Activated CD4-positive, alpha-beta T cell treated with anti-CD3 and anti-CD28 coated beads, Interleukin-2, amount 10 ng/mL, durations not matched to agents 24 days and 14 days (primary cell): ENCODE results near the gene GANAB. TPM values are rescaled to one million over a fixed set of nuclear protein-coding genes. Genes with fewer than 3 reads are reported as not detected.
"Not testable (repeated sequence)": the region's sequence is repeated elsewhere in the genome, so short reads cannot be mapped to it uniquely, and the experiment has no call there.

Experiments
- DNase-seq: peaks from one replicate; pipeline ENCODE4 v3.0.0; 2022
- H3K27ac Mint-ChIP-seq: one replicate; pipeline ENCODE4 v1.8.0; 2022; ENCODE audit warnings: mild to moderate bottlenecking, mixed read lengths
- H3K27me3 Mint-ChIP-seq: one replicate; pipeline ENCODE4 v1.8.0; 2022; ENCODE audit warnings: mixed read lengths
- H3K36me3 Mint-ChIP-seq: one replicate; pipeline ENCODE4 v1.8.0; 2022; ENCODE audit warnings: low read depth, mild to moderate bottlenecking, mixed read lengths
- H3K4me1 Mint-ChIP-seq: one replicate; pipeline ENCODE4 v1.8.0; 2021; ENCODE audit warnings: mixed read lengths
- H3K4me3 Mint-ChIP-seq: one replicate; pipeline ENCODE4 v1.8.0; 2022; ENCODE audit warnings: mild to moderate bottlenecking, moderate library complexity, mixed read lengths
- H3K9me3 Mint-ChIP-seq: one replicate; pipeline ENCODE4 v1.8.0; 2021; ENCODE audit warnings: mixed read lengths
- intact Hi-C: fragments of 100-400 bp; cut with micrococcal nuclease; formaldehyde crosslinking; loops from one replicate; pipeline ENCODE4 v1.15.1; 2023
- total RNA-seq: library from RNA; stranded (reverse); gene quantifications from 2 replicates; pipeline ENCODE4 v1.2.3, GENCODE V29; 2022

Gene GANAB
- total RNA-seq, result 251 and 257 TPM in 2 replicates

DNA sequence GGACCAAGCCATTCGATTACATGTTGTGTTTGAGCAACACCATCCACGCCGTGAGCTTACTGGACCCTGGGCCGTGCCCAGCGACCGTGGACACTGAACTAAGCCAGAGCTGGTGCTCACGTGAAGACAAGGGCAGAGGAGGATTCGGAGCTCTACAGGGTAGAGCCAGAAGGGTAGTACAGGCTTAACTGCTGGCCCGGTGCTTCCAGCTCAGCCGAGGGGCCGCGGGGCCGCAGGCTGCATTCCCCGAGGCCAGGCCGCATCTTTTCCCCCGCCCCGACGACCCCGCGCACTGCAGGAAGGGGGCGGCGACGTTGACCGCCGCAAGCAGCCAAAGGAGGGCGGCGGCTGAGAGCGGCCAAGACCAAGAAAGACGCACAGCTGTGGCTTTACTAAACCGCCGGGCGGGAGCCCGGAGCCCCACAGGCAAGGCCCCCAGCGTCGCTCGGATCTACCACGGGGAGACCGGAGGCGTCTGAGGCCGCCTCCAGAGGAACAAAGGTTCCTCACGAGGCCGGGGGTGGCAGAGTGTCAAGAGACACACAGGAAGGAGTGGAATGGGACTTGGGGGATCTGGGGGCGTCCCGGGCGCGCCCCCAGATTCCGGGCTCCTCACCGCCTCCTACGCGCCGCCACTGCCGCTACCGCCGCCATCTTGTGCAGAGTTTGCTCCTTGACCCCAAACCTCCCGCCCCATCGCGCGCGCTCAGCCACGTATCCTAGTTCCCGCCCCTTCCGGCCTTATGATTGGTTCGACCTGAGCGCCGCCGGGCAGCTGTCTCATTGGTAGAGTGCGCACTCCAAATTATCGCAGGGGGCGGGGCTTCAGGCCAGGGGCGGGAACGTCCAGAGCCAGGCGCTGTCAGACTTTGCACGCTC is at the start of gene GANAB:
TSS of gene GANAB (minus strand) at position 668 of the 879 bp plus-strand sequence. CDS start at position 654, 14 bp downstream.
- Mint-ChIP-seq H3K27ac (peak within 1 kb of the TSS; percentile 96), H3K9me3 (no peaks in the 10 kb centered on the region), H3K4me1 (peaks cover 21% of the 10 kb centered on the region), H3K36me3 (peaks cover 44% of the 10 kb centered on the region), H3K27me3 (no peaks in the 10 kb centered on the region), H3K4me3 (peak within 1 kb of the TSS; percentile 99)
- peak; percentile 99 for DNase-seq
- intact Hi-C loops, result loop anchor here (1.0 to 2.0 kb wide), 6 partner anchors 19 to 82 kb away; partner anchors contain the start of genes C11orf98, CSKMT, EEF1G and ROM1

DNA sequence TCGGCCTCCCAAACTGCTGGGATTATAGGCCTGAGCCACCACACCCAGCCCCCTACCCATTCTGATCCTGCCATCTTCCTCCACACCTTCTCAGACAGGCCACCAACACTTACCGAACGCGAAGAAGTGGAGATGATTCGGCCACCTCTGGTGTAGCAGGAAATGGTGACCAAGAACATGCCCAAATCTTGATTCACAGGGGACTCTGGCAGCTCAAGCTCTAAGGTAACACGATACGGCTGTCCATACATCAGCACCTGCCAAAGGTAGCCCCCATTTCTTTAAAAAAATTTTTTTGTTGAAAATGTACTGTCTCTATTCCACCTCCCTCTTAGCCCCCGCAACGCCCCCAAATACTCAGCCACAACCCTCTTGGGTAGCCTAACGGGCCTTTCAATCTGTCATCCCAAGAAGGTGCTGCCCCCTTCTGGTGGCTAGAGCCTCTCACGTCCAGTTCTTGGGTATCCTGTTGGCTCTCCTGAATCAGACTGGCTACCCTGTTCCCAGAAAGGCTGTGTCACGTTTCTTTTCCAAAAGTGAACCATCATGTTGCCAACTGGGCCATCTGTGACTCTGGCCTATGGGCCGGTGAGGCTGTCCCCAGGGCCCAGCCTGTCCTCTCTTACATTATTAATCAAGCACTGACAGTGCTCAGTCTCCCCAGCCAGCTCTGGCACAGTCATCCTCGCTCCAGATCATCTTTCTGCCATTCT is 48.2 kb upstream of the GANAB start:
- peak; percentile 93 for DNase-seq
- H3K36me3 Mint-ChIP-seq, result peaks cover 26% of the 10 kb centered on the region
- intact Hi-C loops, result loop anchor here (5.0 kb wide), 2 partner anchors 102 to 302 kb away; partner anchors contain the start of gene TUT1
- H3K27ac Mint-ChIP-seq, result peak overlapping the region; percentile 68
- no peaks in the 10 kb centered on the region for H3K9me3 Mint-ChIP-seq
- H3K4me1 Mint-ChIP-seq, result peaks cover 7% of the 10 kb centered on the region
- H3K27me3 Mint-ChIP-seq, result no peaks in the 10 kb centered on the region
- H3K4me3 Mint-ChIP-seq, result no peak overlapping the region

DNA sequence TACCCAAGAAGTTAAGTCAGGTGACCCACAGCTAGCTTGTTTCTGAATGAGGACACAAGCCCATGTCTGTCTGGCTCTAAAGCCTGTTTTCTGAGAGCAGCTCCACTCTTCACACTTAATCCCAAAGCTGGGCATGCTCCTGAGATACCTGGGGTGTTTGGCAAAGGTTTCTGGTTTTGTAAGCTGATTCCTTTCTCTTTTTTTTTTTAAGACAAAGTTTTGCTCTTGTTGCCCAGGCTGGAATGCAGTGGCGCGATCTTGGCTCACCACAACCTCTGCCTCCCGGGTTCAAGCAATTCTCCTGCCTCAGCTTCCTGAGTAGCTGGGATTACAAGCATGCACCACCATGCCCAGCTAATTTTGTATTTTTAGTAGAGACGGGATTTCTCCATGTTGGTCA is 47.2 kb upstream of the GANAB start:
- not testable (repeated sequence) for H3K27me3 Mint-ChIP-seq, H3K9me3 Mint-ChIP-seq, H3K4me1 Mint-ChIP-seq, H3K4me3 Mint-ChIP-seq, DNase-seq, H3K27ac Mint-ChIP-seq
- H3K36me3 Mint-ChIP-seq, result peaks cover 30% of the 10 kb centered on the region
- intact Hi-C loops, result loop anchor here (5.0 kb wide), 2 partner anchors 101 to 301 kb away; partner anchors contain the start of gene TUT1

DNA sequence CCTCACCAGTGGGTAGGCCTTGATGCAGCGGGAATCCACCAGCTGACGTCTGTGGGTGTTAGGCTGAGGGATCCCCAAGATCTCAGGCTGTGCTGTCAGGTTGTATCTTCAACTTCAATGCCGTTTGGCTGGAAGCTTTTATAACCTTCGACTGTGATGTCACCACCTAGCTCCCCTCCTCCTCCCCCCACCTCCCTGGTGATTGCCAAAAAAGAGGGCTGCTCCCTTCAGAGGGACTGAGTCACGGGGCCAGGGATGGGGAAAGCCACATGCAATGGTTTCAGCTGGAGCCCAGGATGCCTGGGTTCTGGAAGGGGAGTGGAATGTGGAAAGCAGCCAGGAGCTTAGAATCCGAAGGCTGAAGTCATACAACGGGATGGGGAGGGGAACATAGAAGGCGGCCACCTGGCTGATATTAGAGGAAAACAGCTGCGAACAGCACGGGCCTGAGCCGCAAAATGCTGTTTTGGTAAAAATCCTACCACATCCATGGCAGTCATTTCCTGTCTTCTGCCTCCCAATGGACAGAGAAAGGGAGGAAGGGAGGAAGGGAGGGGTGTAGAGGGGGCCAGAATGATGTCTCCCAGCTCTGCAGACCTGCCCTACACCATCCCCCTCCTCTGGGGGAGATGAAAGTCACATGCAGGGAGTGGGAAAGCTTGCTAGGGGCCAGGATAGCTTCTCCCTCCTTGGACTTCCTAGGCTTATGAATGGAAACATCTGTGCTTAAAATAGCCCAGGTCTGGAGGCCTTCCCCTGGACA is 43.2 kb upstream of the GANAB start, which contains the start of gene LRRN4CL:
TSS of gene LRRN4CL (minus strand) at position 110 of the 763 bp plus-strand sequence. CDS start 1,022 bp downstream, outside the sequence.
- Mint-ChIP-seq H3K27ac (no peak within 1 kb of the TSS), H3K9me3 (no peaks in the 10 kb centered on the region), H3K4me3 (no peak within 1 kb of the TSS), H3K36me3 (peaks cover 25% of the 10 kb centered on the region), H3K4me1 (peaks cover 2% of the 10 kb centered on the region), H3K27me3 (peaks cover 9% of the 10 kb centered on the region)
- DNase-seq, result no peak
- intact Hi-C loops, result loop anchor here (5.0 kb wide), 2 partner anchors 97 to 297 kb away; partner anchors contain the start of gene TUT1

DNA sequence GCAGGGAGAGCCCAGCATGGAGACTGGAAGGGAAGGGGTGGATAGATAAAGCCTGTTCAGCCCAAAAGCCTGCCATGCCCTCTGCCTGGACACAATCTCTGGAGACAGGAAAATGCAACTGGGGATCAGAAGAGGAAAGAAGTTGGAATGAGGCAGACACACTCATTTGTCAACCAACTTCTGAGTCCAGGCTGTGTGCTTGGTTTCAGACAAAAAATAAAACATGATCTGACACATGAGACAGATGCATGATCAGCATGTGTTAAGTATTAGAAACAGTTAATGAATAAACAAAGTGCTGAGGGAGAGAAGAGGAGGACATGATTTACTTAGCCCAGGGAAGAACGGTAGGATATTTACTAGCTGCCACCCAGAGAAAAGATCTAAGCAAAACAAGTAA is 42.1 kb upstream of the GANAB start:
- no peak overlapping the region for H3K4me3 Mint-ChIP-seq
- intact Hi-C loops, result no loop called here
- H3K27ac Mint-ChIP-seq, result no peak overlapping the region
- DNase-seq, result no peak
- no peaks in the 10 kb centered on the region for H3K4me1 Mint-ChIP-seq
- H3K36me3 Mint-ChIP-seq, result peaks cover 23% of the 10 kb centered on the region
- H3K9me3 Mint-ChIP-seq, result no peaks in the 10 kb centered on the region
- H3K27me3 Mint-ChIP-seq, result peaks cover 9% of the 10 kb centered on the region

DNA sequence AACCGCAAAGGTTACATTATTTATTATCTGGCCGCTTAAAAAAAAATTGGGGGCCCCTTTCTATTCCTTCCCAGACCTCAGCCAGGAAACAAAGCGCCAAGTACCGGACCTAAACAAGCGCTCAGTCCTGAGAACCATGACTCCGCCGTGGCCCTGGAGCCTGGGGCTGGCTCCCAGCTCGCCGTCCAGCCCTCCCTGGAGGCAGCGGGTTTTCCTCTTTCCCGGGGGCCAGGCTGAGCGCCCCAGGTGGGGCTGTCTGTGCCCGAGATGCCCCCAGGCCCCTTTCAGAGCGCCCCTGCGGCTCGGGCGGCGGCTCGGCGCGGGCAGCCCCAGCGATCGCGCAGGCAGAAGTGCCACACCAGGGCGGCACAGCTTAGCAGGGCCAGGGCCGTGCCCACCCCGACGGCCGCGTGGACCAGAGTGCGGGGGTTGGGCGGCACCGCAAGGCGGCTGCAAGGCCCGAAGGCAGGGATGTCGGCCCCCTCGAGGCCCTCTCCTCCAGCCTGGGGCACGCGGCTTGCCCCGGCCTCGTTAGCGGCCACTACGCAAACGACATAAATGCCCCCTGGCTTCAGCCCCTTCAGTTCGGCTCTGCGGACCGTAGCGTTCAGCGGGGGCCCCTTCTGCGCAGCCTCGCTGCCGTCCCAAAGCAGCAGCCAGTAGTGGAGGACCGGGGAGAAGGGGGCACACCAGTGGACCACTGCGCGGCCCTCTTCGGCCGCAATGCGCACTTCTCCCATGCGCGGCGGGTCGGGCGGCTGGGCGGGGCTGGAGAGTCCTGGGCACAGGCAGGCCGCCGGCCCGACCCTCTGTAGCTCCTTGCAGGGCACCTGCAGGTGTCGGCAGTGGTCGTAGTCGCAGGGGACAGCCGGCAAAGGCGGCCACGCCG is 41.3 kb upstream of the GANAB start:
- Mint-ChIP-seq H3K9me3 (no peaks in the 10 kb centered on the region), H3K4me1 (no peaks in the 10 kb centered on the region), H3K27ac (no peak overlapping the region), H3K4me3 (no peak overlapping the region), H3K27me3 (peaks cover 9% of the 10 kb centered on the region), H3K36me3 (peaks cover 19% of the 10 kb centered on the region)
- intact Hi-C loops, result no loop called here
- DNase-seq, result no peak

DNA sequence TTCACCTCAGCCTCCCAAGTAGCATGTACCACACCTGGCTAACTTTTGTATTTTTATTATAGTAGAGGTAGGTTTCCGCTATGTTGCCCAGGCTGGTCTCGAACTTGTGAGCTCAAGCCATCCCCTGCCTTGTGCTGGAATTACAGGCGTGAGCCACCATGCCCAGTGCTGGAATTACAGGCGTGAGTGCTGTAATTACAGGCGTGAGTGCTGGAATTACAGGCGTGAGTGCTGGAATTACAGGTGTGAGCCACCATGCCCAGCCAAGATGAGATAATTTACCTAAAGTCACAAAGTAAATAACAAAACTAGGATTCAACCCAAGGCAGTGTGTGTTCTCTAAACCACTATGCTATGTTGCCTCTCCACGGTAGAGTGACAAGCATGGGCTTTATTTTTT is 36.1 kb upstream of the GANAB start:
- H3K36me3 Mint-ChIP-seq, result peaks cover 7% of the 10 kb centered on the region
- peaks cover 16% of the 10 kb centered on the region for H3K4me1 Mint-ChIP-seq
- H3K4me3 Mint-ChIP-seq, result no peak overlapping the region
- H3K9me3 Mint-ChIP-seq, result no peaks in the 10 kb centered on the region
- no peak overlapping the region for H3K27ac Mint-ChIP-seq
- DNase-seq, result no peak
- intact Hi-C loops, result no loop called here
- H3K27me3 Mint-ChIP-seq, result peaks cover 2% of the 10 kb centered on the region

DNA sequence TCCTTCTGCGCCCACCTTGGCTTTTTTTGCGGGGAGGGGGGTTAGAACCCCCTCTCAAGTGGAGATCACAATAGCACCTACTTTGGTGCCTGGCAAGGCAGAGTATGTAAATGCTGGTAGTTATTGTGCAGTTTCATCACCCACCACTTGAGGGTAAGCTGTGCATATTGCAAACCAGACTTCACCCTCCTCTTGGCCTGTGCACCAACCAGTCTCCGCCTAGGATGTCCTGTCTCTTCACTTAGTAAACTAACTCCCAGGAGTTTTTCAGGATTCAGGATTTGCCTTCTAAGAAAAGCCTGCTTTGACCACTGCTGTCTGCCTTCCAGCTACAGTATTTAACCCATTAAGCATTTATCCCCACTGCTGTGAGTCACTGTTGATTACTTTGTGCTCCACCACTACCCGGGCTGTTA is 34.4 kb upstream of the GANAB start:
- H3K36me3 Mint-ChIP-seq, result peaks cover 21% of the 10 kb centered on the region
- H3K4me1 Mint-ChIP-seq, result peaks cover 24% of the 10 kb centered on the region
- no peaks in the 10 kb centered on the region for H3K9me3 Mint-ChIP-seq
- intact Hi-C loops, result no loop called here
- peak overlapping the region; percentile 61 for H3K27ac Mint-ChIP-seq
- H3K4me3 Mint-ChIP-seq, result peak overlapping the region; percentile 44
- peak; percentile 84 for DNase-seq
- H3K27me3 Mint-ChIP-seq, result no peaks in the 10 kb centered on the region

DNA sequence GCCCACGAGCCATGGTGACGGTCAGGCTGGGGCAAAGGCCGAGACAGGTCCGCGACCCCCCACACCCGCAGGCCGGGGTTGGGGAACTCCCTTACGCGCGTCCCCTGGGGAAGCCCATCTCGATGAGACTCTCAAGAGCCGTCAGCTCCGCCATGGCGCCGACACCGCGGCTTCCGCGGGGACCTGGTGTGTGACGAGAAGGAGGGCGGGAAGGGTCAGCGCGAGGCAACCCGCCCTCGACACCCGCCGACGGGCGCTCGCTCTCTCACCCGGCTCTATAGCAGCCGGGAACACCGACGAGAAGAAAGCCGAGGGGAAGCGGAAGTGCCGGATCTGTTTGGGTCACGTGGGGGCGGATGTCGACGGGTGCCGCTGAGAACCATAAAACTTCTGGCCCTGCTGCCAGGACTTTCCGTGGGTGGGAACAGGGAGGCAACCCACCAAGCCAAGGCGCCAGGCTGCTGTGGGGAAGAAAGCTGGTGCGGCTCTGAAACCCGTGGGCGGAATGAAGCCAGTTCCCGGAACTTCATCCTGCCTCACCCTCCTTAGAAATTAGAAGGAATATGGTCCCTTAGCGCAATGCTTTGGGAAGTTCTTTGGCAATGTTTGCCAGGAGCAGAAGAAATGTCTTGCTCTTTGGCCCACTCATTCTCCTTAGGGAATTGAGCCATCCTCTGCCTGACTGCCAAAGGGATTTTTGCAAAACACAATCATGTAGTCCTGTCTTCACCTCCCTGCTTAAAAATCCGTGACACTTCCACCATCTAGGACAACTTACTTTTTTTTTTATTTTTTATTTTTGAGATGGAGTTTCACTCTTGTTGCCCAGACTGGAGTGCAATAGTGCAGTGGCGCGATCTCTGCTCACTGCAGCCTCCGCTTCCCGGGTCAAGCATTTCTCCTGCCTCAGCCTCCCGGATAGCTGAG is 32.6 kb upstream of the GANAB start, which contains the start of gene UBXN1:
TSS of gene UBXN1 (minus strand) at position 304 of the 927 bp plus-strand sequence. CDS start at position 154, 150 bp downstream.
- peak; percentile 95 for DNase-seq
- intact Hi-C loops, result loop anchor here (1.0 to 10.0 kb wide), 5 partner anchors 8 to 254 kb away; partner anchors contain the start of genes C11orf98, CSKMT, INTS5 and UQCC3
- no peaks in the 10 kb centered on the region for H3K27me3 Mint-ChIP-seq
- H3K27ac Mint-ChIP-seq, result peak within 1 kb of the TSS; percentile 96
- no peaks in the 10 kb centered on the region for H3K9me3 Mint-ChIP-seq
- peaks cover 27% of the 10 kb centered on the region for H3K4me1 Mint-ChIP-seq
- H3K36me3 Mint-ChIP-seq, result peaks cover 26% of the 10 kb centered on the region
- H3K4me3 Mint-ChIP-seq, result peak within 1 kb of the TSS; percentile 85

DNA sequence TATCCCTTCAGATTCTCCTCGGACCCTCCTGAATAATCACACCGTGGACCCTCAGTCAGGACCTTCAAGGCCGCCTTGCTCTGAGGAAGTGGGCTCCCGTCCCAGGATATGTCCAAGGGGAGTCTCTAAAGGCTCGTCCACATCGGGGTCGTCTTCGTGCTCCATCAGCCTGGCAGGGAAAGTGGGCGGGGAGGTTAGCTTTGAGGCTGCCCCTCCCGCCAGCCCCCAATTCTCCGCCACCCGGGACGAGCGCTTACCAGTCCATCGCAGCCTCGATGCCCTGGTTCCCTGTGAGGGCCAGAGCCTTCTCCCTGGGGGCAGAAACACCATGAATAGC is 32.0 kb upstream of the GANAB start:
- Mint-ChIP-seq H3K9me3 (no peaks in the 10 kb centered on the region), H3K27me3 (no peaks in the 10 kb centered on the region), H3K27ac (peak overlapping the region; percentile 96), H3K4me1 (peaks cover 29% of the 10 kb centered on the region), H3K4me3 (peak overlapping the region; percentile 85), H3K36me3 (peaks cover 29% of the 10 kb centered on the region)
- no peak for DNase-seq
- intact Hi-C loops, result loop anchor here (2.0 to 10.0 kb wide), 3 partner anchors 14 to 254 kb away; partner anchors contain the start of genes C11orf98, CSKMT and INTS5

DNA sequence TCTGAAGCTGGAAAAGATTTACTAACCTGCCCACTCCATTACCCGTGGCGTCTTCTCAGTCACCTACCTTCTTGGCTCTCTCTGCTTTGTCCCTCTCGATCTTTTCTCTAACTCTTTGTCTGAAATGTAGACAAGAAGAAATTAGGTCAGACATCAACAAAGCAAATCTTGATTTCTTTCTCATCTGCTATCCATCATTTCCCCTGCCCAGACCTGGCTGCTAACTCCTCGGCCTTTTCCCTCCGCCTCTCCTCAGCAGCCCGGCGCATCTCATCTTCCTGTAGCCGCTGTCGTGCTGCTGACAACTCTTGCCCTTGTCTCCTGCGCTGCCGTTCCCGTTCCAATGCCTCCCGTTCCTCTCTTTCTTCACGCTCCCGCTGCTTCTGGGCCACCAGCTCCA is 31.3 kb upstream of the GANAB start:
- peak overlapping the region; percentile 96 for H3K27ac Mint-ChIP-seq
- peaks cover 31% of the 10 kb centered on the region for H3K36me3 Mint-ChIP-seq
- H3K4me3 Mint-ChIP-seq, result peak overlapping the region; percentile 85
- H3K9me3 Mint-ChIP-seq, result no peaks in the 10 kb centered on the region
- no peak for DNase-seq
- H3K4me1 Mint-ChIP-seq, result peaks cover 29% of the 10 kb centered on the region
- H3K27me3 Mint-ChIP-seq, result no peaks in the 10 kb centered on the region
- intact Hi-C loops, result loop anchor here (2.0 to 10.0 kb wide), 3 partner anchors 13 to 253 kb away; partner anchors contain the start of genes C11orf98, CSKMT and INTS5
